AG04449 (cell line): ENCODE measurements around the gene TALDO1.

Source experiments
- CTCF ChIA-PET: fragments of 350-600 bp; formaldehyde crosslinking; extraction: SDS; loops from one replicate; lab custom pipeline; 2021; ENCODE audit warnings: antibody characterized with exemption; lab: Yijun Ruan, JAX
- POLR2A ChIA-PET: fragments of 400-600, 350-600 bp; formaldehyde crosslinking; extraction: SDS; loops from one replicate; lab custom pipeline; 2020; ENCODE audit warnings: antibody characterized with exemption, inconsistent platforms; lab: Yijun Ruan, JAX
- DNase-seq: peaks from one replicate; pipeline ENCODE4 v3.0.0-alpha.2; 2010; ENCODE audit warnings: low read depth, low spot score
- H3K4me3 ChIP-seq: 2 replicates; pipeline ENCODE4 v1.5.1; 2011; ENCODE audit warnings: low read depth, mild to moderate bottlenecking, control low read depth, low read length
- CTCF ChIP-seq: IDR thresholded peaks from one replicate; pipeline ENCODE4 v1.5.1; 2011; ENCODE audit warnings: mild to moderate bottlenecking, moderate library complexity, low read length, control low read depth, inconsistent platforms; ENCODE audit not compliant: insufficient read depth; ENCODE audit errors: missing control alignments

The TALDO1 gene

GRCh38 chr11:782264-783174 is 35.3 kb downstream of the TALDO1 start:
- ChIA-PET POLR2A (interaction anchor here (1.1 kb wide), 1 partner anchor 13 kb away, joined by 5 read pairs; no protein-coding TSS in a partner anchor), CTCF (interaction anchor here (0.7 to 3.0 kb wide), 9 partner anchors 7 to 119 kb away, joined by 3 to 13 read pairs (median 6); partner anchors contain the start of gene TALDO1)
- TF ChIP-seq CTCF = no peak
- H3K4me3 ChIP-seq = no peak overlapping the region
- no peak for DNase-seq

DNA sequence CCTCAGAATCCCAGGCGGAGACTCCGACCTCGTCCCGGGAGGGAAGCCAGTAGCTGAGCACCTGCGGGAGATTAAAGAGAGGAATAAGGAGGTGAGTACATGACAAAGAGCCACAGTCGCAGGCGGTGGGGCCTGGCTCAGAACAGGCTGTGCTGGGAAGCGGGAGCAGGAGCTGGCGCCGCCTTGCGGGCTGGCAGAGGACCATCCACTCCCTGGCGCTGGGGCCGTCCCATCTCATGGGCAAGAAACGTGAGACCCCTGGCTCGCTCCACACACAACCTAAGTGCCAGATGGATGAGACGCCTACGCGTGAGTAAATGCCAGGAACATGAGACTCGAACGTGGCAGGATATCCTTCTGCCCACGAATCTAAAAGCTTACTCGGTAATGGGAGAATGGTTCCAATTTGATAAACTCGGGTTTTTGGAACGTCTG is 36.3 kb downstream of the TALDO1 start:
- peak; percentile 69 for DNase-seq
- H3K4me3 ChIP-seq = peak overlapping the region; percentile 10; the same call in 1 of the 2 replicates
- POLR2A ChIA-PET = interaction anchor here (0.7 to 1.2 kb wide), 4 partner anchors 12 to 113 kb away, joined by 3 to 5 read pairs (median 4); partner anchors contain the start of gene PNPLA2

DNA sequence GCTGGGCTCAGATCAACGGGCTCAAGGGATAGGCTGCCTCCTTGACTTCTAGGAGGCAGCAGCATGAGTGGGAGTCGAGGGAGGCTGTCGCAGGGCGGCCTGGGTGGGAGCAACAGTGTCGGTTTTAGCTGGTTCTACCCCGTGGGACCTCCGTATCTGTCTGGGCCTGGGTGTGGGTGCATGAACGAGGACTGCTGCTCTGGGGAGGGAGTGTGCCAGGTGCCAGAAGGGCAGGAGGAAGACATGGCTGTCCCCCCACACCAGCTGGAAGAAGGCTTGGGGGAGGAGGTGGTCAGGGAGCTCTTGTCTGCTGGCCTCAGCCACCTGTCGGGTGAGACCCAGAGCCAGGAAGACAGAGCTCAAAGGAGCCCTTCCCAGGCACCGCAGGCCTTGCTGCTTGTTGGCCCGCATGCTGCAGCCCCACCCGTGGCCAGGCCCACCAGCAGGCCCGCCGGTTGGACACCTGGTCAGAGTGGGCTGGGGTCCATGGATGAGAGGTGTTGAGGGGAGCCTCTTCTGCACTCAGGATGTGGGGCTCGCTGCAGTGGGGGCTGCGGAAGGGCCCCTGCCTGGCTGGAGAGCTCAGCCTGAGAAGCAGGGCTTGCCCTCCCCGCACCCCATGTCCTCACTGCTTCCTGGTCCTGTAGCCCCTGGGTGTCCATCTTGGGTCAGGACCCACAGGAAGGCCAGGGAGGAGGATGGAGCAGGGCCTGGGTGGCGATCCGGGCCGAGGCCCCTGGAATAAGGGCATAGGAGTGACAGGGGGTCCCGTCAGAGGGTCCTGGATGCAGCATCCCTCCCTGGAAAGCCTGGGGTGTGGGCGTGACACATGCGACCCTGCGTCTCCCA is 39.2 kb downstream of the TALDO1 start:
- TF ChIP-seq CTCF = no peak
- POLR2A ChIA-PET = no interaction called here
- H3K4me3 ChIP-seq = no peak overlapping the region
- CTCF ChIA-PET = interaction anchor here (1.2 kb wide), 1 partner anchor 10 kb away, joined by 3 read pairs; the partner anchor contains the start of gene GATD1
- DNase-seq = no peak

More for the DNA sequence above, 36.3 kb downstream of the TALDO1 start:
- TF ChIP-seq CTCF = peak; percentile 95
- CTCF ChIA-PET = interaction anchor here (0.7 to 3.0 kb wide), 13 partner anchors 8 to 120 kb away, joined by 3 to 13 read pairs (median 6); partner anchors contain the start of gene TMEM80

GRCh38 chr11:787084-787675 is 39.9 kb downstream of the TALDO1 start:
- no peak for TF ChIP-seq CTCF
- no peak overlapping the region for H3K4me3 ChIP-seq
- CTCF ChIA-PET = no interaction called here
- POLR2A ChIA-PET = no interaction called here
- no peak for DNase-seq

- CTCF ChIA-PET = no interaction called here
- no peak for TF ChIP-seq CTCF
- POLR2A ChIA-PET = no interaction called here
- DNase-seq = no peak
- no peak overlapping the region for H3K4me3 ChIP-seq
Measured at GRCh38 chr11:788009-788640, 40.9 kb downstream of the TALDO1 start.
